ENCODE data around the gene ZIC1. TPM values are rescaled to one million over a fixed set of nuclear protein-coding genes. Genes with fewer than 3 reads are reported as not detected.

Gene ZIC1
- total RNA-seq, 1 experiment from 2014 or later, result not detected

DNA sequence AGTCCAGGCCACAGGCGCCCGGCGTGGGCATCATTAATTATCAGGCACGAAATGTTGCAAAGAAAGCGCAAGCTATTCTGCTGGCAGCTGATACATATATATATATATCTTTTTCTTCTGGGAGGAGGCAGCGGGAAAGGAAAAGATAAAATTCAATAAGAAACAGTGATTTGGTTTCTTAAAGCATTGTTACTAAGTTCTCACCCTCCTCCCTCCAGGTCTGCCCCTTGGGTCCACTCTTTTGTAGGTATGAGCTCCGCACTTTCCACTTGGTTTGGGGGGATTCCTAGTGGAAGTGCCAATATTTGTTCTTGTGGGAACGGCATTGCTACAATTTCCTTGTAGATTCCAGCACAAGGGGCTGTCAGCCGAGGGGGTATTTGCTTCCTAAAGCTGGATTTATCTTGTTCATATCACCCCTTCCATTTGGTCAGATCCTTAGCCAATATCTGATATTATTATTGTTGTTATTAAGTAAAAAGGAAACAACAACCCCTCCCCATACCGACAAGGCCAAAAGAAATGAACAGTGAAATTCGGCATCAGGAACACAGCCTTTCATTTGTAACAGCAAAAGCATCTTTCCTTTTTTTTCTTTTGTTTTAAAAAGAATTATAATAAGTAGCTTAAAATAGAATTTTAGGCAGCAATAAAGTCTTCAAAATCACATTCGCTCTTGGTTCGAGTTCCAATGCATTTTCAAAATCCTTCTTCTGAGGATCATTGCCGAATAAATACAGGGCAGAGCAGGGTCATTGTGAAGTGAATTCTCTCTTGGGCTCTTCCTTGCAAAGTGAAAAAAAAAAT is 15.6 kb downstream of the ZIC1 start:
- H3K36me3 ChIP-seq (ENCODE audit: low read depth, low read length), result no peaks in the 10 kb centered on the region
- intact Hi-C loops (cut with micrococcal nuclease), result no loop called here
- BruUV-seq (replicated peaks), result no TSS peak
- no peaks in the 10 kb centered on the region for H3K9me2 ChIP-seq (replicated peaks; ENCODE audit: low read length)
- no peak for ATAC-seq
- DNase-seq, result no peak
- H3K9me3 ChIP-seq (ENCODE audit: low read length), result no peaks in the 10 kb centered on the region
- ChIA-PET CTCF (no interaction called here), POLR2A (ENCODE audit: unreplicated experiment) (no interaction called here)
- H3K79me2 ChIP-seq (ENCODE audit: low read length), result no peaks in the 10 kb centered on the region
- H3K27ac ChIP-seq (ENCODE audit: low read length), result no peak overlapping the region
- H3K4me3 ChIP-seq (ENCODE audit: low read length), result no peak overlapping the region
- no peak overlapping the region for H3K4me2 ChIP-seq (ENCODE audit: low read length)
- H3K27me3 ChIP-seq (ENCODE audit: low read length), result peaks cover 83% of the 10 kb centered on the region
- no peaks in the 10 kb centered on the region for H3K4me1 ChIP-seq (ENCODE audit: insufficient read depth, low read length)
- H2AFZ ChIP-seq (ENCODE audit: low read length), result no peak overlapping the region
- H3K9ac ChIP-seq (ENCODE audit: low read length), result no peak overlapping the region
- H3F3A ChIP-seq (ENCODE audit: low read length, unreplicated experiment), result no peaks in the 10 kb centered on the region
- no peaks in the 10 kb centered on the region for H4K20me1 ChIP-seq (ENCODE audit: low read length)
- TF ChIP-seq EZH2 (IDR thresholded peaks at IDR 0.05; ENCODE audit: low read length, unreplicated experiment) (no peak), EZH2phosphoT487 (IDR thresholded peaks at IDR 0.05; ENCODE audit: borderline replicate concordance, low read length) (no peak)
- TF ChIP-seq, protein P1, sequence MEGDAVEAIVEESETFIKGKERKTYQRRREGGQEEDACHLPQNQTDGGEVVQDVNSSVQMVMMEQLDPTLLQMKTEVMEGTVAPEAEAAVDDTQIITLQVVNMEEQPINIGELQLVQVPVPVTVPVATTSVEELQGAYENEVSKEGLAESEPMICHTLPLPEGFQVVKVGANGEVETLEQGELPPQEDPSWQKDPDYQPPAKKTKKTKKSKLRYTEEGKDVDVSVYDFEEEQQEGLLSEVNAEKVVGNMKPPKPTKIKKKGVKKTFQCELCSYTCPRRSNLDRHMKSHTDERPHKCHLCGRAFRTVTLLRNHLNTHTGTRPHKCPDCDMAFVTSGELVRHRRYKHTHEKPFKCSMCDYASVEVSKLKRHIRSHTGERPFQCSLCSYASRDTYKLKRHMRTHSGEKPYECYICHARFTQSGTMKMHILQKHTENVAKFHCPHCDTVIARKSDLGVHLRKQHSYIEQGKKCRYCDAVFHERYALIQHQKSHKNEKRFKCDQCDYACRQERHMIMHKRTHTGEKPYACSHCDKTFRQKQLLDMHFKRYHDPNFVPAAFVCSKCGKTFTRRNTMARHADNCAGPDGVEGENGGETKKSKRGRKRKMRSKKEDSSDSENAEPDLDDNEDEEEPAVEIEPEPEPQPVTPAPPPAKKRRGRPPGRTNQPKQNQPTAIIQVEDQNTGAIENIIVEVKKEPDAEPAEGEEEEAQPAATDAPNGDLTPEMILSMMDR (conservative IDR thresholded peaks at IDR 0.05; ENCODE audit: low read depth, low read length), result no peak

DNA sequence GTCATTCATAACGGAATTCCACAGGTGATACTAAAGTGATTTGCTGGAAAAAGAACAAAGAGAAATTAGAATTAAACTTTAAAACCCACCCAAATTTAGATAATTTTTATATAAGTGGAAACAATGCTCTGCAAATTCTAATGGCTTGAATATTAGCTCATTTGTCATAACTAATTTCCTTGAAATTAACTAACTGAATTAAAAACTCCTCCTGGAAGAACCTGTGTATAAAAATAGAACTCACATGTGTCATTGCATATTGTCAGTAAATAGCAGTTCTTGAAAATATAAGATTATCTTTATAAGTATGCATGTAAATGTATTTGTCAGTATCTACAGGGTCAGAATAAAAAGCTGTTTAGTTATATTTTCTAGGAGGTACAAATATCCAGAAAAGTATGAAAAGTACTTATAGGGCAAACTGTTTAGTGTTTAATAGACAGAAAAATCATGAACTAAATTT is 16.3 kb downstream of the ZIC1 start:
- CTCF ChIA-PET, result no interaction called here
- Histone ChIP-seq H3K27me3 (ENCODE audit: low read length) (peaks cover 76% of the 10 kb centered on the region), H3K9ac (ENCODE audit: low read length) (no peak overlapping the region), H3K9me3 (ENCODE audit: low read length) (no peaks in the 10 kb centered on the region), H3K27ac (ENCODE audit: low read length) (no peak overlapping the region), H3K4me2 (ENCODE audit: low read length) (no peak overlapping the region), H3F3A (ENCODE audit: low read length, unreplicated experiment) (no peaks in the 10 kb centered on the region), H3K4me3 (ENCODE audit: low read length) (no peak overlapping the region), H3K36me3 (ENCODE audit: low read depth, low read length) (no peaks in the 10 kb centered on the region), H3K4me1 (ENCODE audit: insufficient read depth, low read length) (no peaks in the 10 kb centered on the region), H2AFZ (ENCODE audit: low read length) (no peak overlapping the region), H3K9me2 (replicated peaks; ENCODE audit: low read length) (no peaks in the 10 kb centered on the region), H4K20me1 (ENCODE audit: low read length) (no peaks in the 10 kb centered on the region), H3K79me2 (ENCODE audit: low read length) (no peaks in the 10 kb centered on the region)
- no peak for DNase-seq
- POLR2A ChIA-PET (ENCODE audit: unreplicated experiment), result no interaction called here
- TF ChIP-seq EZH2 (IDR thresholded peaks at IDR 0.05; ENCODE audit: low read length, unreplicated experiment) (no peak), EZH2phosphoT487 (IDR thresholded peaks at IDR 0.05; ENCODE audit: borderline replicate concordance, low read length) (no peak)
- TF ChIP-seq, protein P1 (conservative IDR thresholded peaks at IDR 0.05; ENCODE audit: low read depth, low read length), result no peak
- intact Hi-C loops (cut with micrococcal nuclease), result no loop called here
- BruUV-seq (replicated peaks), result no TSS peak
- no peak for ATAC-seq

DNA sequence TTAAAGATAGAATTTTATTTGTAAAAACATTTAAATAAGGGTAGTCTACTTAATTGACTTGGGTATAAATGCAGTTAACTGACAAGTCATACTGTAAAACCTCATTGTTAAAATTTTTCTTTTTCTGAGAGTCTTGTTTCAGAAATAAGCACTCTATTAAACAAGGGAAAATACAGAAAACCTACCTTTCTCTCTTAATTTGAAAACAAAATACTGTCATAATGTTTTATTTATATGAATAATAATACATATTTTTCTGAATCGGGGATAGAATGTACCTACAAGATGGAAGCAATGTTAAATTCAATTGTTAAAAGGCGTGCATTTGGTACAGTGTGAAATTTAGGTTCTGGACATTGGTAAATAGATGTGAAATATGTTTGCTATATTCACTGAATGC is 17.8 kb downstream of the ZIC1 start:
- no TSS peak for BruUV-seq (replicated peaks)
- Histone ChIP-seq H2AFZ (ENCODE audit: low read length) (no peak overlapping the region), H3K79me2 (ENCODE audit: low read length) (no peaks in the 10 kb centered on the region), H3K9me3 (ENCODE audit: low read length) (no peaks in the 10 kb centered on the region), H3K9ac (ENCODE audit: low read length) (no peak overlapping the region), H4K20me1 (ENCODE audit: low read length) (no peaks in the 10 kb centered on the region), H3K4me1 (ENCODE audit: insufficient read depth, low read length) (no peaks in the 10 kb centered on the region), H3K9me2 (replicated peaks; ENCODE audit: low read length) (no peaks in the 10 kb centered on the region), H3K36me3 (ENCODE audit: low read depth, low read length) (no peaks in the 10 kb centered on the region), H3K27ac (ENCODE audit: low read length) (no peak overlapping the region), H3K4me3 (ENCODE audit: low read length) (no peak overlapping the region), H3F3A (ENCODE audit: low read length, unreplicated experiment) (no peaks in the 10 kb centered on the region), H3K4me2 (ENCODE audit: low read length) (no peak overlapping the region), H3K27me3 (ENCODE audit: low read length) (peaks cover 61% of the 10 kb centered on the region)
- intact Hi-C loops (cut with micrococcal nuclease), result no loop called here
- CTCF ChIA-PET, result no interaction called here
- TF ChIP-seq EZH2 (IDR thresholded peaks at IDR 0.05; ENCODE audit: low read length, unreplicated experiment), result no peak
- TF ChIP-seq, protein P1 (conservative IDR thresholded peaks at IDR 0.05; ENCODE audit: low read depth, low read length), result no peak
- TF ChIP-seq EZH2phosphoT487 (IDR thresholded peaks at IDR 0.05; ENCODE audit: borderline replicate concordance, low read length), result no peak
- ATAC-seq (no peak), DNase-seq (no peak)
- POLR2A ChIA-PET (ENCODE audit: unreplicated experiment), result no interaction called here
